GM18867 (cell line): ENCODE results near the gene BACE2.

Source experiments
- ATAC-seq: cut with Tn5 transposase; IDR thresholded peaks from one replicate; pipeline ENCODE4 v1.9.1; 2021; ENCODE audit warnings: mild to moderate bottlenecking, moderate library complexity; ENCODE audit not compliant: unreplicated experiment

BACE2 gene

GRCh38 chr21:41317458-41317857 lies 149.5 kb downstream of the BACE2 start:
- ATAC-seq: no peak

DNA sequence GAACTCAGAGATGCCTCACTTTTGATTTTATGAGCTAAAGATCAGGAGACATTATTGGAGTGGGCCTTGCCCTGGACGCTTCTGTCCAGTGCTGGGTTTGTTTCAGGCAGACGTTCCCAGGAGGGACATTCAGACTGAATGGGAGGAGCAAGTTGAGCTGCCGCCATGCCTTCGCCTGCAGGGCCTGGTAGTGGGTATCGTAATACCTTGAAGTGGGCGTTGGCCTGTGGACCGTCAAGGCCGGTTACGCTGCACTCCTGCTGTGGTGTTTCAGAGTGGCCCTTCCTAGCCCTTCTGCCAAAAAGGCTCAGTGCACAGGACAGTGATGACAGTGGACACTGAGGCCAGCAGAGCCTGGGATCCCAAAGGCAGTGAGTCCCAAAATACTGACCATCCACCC lies 150.3 kb downstream of the BACE2 start:
- ATAC-seq: no peak

GRCh38 chr21:41319273-41319672 lies 151.3 kb downstream of the BACE2 start:
- ATAC-seq: no peak

DNA sequence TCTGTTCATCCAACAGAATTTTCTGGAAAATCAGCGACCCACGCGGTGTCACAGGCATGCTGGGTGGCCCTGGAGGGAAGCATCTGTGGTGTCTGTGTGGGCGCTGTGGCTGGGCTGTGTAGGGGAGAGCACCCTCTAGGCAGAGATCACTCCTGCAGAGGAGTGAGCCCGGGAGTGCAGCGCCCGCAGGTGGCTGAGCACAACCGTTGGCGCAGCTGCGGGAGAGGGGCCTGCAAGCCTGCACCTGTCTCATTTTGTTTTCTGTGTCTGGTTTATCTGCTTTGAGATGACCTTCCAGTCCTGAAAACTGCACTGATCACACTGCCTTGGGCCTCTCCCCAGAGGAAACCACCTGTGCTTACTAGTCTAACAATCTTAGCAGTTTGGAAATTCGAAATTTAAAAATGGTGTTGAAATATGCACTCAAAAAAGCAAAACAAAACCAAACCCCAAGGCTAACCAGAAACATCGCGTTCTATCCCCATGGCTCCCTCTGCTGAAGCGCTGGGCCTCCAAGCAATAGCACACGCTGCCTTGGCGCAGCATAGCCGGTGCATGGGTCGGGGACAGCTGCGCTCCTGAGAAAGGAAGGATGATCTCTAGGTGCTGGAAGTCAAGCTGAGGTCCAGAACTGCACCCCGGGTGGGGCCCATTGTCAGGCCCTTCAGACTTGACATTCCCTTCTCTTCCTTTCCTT lies 153.4 kb downstream of the BACE2 start:
- no peak for ATAC-seq

DNA sequence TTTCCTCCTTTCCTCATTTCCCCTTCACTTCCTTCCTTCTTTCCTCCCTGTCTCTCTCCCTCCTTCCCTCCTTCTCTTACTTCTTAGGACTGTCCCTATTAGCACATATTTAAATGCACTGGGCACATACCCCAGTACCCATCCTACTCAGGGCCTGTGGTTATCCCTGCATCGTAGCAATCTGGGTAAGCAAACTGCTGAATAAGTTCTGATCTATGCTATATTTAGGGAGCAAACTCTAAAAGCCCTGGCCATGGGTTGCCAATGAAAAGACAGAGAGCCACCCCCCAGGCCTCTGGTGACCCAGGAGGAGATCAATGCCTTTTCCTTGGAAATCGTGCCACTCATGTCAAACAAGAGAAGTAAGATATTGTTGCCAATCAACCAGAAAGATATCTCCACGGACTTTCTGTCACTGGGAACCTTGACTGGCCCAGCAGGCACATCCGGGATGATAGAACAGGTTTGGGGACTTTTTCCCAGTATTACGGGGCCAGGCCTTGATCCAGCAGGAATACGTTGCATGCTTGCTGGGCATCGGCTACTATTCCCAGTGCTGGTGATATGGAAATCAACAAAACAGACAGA lies 154.0 kb downstream of the BACE2 start:
- no peak for ATAC-seq

DNA sequence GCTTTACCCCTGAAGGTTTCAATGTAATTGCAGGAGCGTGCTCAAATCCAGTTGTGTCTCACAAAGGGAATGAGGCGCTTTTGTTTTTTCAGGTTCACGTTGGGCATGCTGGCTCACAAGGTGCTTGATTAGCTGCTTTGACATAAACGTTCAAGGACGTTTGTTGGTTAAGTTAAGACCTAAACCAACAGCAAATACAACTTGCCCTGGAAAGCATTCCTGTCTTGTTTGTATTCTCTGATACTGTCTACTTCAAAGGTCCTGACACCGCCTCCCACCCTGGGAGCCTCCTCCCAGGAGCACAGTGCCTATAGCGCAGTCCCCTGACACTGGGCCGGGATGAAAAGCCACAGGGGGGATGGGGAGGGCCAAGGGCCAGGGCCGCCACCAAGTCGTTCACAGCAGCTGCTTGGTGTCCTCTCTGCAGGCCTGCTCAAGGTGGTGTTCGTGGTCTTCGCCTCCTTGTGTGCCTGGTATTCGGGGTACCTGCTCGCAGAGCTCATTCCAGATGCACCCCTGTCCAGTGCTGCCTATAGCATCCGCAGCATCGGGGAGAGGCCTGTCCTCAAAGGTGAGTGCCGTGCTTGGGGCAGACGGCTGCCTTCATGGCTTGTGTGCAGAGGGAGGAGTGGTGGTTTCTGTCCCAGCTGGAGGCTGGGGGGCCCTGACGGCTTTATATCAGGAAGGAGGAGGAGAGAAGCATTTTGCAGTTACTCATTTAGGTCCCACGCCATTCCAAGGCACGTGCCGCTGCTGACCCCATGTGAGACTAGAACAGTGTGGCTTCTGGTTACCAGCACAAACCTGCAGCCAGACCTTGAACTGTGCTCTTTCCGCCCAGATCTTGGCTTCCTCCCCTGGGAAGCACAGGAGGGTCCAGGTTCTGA lies 154.8 kb downstream of the BACE2 start:
- no peak for ATAC-seq

DNA sequence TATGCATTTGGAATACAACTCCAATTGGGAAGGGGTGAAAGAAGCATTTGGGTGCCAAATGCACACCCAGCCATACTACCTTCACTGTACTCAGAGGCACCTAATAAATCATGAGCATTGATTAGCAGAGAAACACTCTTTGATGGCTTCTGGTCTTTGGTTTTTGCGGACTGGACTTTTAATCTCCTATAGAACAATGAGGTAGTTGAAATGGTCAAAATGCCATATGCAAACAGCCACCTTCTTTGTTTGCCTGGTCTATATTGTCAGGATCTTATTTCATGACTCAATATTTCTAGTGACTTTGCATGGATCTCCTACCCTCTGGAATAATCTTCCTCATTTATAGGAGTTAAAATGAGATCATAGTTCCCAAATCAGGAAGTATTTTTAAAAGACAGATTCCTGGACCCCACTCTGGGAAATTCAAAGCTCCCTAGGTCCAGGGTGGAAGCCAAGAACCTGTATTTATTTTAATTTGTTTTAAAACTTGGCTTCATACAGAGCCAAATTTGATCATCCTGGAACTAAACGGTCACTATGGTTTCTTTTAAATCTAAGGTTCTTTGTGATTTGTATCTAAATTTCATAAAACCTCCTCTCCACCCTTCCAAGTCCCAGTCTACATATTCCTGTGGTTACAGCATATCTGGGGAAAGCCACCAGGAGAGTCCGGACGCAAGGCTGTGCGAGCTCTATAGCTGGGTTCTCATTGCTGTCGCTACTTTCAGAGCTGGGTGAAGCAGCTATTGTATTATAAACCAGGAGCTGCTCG lies 157.4 kb downstream of the BACE2 start:
- ATAC-seq: no peak

DNA sequence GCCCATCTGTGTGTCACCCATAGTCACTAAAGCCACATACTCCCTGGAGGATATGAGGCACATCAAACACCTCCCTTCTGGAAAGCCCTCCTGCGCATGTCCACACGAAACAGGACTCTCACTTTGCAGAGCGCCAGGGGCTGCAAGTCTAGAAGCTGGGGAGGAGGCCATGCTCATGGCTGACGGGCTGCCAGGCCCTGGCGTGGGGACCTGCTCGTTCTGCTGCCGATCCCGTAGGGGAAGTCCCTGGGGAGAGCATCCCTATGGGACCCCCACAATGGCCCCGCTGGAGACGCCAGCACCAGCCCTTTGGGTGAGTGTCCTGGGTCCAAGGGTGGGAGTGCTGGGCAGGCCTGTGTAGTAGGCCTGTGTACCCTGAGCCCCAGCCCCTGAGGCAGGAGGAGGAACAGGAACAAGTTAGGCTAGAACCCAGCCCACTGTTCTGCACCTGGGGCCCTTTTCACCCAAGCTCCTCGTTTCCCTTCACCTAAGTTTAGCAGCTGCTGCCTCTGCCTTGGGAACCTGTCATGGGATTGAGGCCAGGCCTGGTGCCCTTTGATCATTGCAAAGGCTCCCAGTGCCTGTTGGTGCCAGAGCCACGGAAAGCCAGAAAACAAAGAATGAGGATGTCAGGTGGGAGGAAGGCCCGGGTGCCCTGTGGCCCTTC lies 158.6 kb downstream of the BACE2 start:
- no peak for ATAC-seq

DNA sequence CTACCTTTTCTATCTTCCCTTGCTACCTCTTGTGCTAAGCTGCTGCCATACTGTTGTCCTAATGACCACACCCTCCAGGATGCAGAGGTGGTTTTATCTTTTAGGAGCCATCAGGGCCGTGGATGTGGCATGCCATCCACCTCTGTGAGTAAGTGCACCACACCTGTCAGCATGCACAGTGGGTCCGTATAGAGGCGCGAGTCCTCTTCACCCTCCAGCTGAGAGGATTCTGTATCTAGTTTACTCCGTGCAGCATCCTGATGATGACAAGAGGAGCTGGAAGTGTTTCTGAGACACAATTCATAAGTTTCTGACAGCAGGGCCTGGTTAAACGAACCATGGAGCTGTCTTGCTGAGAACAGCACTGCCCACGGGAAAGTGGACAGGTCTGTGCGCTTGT lies 159.8 kb downstream of the BACE2 start:
- no peak for ATAC-seq

- no peak for ATAC-seq
Measured at GRCh38 chr21:41328660-41329607, 161.0 kb downstream of the BACE2 start.
